GM18870 (cell line): ENCODE data around the gene DMXL2.
"Not testable (repeated sequence)": the region's sequence is repeated elsewhere in the genome, so short reads cannot be mapped to it uniquely, and the experiment has no call there.

Experiments
- ATAC-seq: cut with Tn5 transposase; IDR thresholded peaks from one replicate; pipeline ENCODE4 v1.9.1; 2021; ENCODE audit warnings: moderate library complexity; ENCODE audit not compliant: unreplicated experiment

DMXL2 gene

DNA sequence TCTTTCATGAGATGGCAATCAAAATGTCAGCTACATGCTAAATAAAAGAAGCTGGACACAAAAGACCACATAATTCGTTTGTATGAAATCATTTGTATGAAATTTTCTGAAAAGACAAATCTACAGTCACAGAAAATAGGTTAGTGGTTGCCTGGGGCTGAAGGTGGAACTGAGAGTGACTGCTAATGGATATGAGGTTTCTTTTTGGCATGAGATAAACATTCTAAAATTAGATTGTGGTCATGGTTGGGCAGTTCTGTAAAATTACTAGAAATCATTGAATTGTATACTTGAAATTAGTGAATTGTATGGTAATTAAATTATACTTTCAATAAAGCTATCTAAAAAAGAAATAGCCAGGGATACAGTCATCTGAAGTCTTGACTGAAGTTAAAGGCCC is 2.7 kb upstream of the DMXL2 start:
- peak; percentile 54 for ATAC-seq

DNA sequence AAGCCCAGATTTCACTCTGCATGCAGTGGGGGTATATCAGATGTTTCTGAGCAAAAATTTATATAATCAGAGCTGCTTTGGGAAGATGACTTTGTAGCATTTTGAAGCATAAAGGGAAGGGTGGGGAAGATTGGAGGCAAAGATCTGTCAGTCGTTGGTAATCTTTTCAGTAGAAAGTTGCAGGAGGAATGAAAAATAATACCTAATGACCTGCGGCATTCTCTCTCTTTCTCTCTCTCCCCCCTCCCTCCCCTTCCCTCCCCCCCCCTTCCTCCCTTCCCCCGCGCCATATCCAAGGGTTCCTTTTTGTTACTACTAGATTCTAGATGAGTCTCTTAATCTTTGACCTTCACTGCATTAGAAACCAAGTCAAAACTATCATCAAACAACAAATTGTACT is 1.5 kb upstream of the DMXL2 start:
- no peak for ATAC-seq

DNA sequence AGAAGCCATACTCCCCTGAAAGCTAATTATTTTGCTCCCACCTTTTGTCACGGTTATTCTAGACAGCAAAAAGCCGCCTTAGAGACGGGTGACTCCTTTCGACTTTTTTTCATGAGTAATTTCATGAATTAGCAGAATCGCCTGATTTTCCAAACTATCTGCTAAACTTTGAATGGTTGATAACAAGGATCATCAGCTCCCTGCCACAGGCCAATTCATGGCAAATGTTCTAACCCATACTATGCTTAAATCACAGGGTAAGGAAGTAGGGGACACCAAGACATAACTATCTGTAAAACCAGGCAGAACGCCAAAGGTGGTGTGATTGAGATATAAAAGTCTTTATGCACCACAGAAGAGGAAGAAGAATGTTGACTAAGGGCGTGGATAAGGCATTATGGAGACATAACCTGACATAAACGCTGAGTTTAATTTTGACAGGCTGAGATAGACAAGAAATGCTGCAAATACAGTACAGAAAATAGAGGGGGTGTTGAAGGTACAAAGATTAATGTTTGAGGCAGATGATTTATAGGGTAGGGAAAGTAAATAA is 891 bp upstream of the DMXL2 start:
- ATAC-seq = no peak

DNA sequence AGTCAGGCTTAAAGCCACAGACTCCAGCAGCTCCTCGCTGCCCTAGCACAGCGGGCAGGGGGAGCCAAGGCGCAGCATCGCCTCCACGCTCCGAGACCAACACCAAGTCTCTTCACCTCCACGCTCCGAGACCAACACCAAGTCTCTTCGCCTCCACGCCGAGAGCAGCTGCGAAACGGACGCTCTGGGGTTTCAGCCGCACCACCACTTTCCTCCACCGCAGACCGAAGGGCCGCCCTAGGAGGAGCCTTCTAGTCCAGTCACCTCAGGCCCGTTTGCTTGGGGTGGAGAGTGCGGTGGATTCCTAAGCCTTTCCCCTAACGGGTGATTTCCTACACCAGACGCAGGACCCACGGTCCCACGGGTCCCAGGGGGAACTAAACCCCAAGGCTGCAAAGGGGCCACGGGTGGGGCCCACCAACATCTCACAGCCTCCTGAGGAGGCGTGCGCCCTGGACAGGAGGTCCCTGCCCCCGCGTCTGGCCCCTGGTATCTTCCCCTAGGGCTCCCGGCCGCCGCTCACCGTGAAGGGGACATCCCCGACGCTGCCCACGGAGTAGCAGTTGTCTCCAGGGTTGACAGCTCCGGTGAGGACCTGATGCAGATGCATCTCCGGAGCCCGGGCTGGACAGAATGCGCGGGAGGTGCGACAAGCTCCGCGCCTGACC is 501 bp downstream of the DMXL2 start:
- ATAC-seq = peak; percentile 35

DNA sequence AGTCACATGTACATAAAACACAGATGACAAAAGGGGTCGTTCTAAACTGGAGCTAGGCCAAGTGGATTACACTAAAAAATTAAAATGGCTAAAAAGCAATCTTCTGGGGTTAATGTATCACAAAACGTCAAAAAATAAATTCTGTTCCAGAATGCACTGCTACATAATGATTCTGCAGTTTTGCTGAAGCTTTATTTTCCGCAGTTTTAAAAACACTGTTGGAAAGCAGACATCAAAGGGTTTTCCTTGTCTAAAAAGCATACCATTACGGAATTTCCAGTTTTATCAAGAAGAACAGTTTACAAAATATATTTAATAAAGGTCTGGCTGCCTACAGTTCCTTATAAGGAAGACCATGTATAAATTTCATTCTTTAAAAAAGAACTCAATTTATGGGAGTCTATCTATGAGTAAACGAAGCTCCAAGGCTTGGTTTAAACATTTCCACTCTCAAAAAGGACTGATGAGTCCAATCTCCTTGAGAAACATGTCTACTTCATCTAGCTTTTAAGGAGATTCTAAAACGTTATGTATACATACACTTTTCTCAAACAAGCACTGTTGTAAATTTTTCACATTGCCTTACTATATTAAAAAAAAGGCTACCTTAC is 1.3 kb downstream of the DMXL2 start:
- no peak for ATAC-seq

DNA sequence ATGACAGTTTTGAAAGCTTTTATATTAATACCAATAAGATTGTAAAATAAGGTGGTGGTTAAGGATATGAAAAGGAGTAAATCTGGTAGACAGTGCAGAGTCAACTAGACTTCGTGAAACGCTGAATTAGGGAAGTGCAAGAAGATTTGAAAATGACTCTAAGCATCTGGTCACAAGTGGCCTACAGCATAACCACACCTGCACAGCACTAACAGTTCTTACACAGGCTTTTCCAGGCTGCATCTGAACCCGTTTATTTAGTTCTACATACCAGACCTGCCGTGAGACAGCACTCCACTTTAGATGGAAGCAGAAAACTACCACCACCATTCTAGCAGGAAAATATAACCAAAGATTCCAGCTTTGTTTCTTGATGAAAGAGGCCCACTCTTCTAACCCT is 1.9 kb downstream of the DMXL2 start:
- no peak for ATAC-seq

DNA sequence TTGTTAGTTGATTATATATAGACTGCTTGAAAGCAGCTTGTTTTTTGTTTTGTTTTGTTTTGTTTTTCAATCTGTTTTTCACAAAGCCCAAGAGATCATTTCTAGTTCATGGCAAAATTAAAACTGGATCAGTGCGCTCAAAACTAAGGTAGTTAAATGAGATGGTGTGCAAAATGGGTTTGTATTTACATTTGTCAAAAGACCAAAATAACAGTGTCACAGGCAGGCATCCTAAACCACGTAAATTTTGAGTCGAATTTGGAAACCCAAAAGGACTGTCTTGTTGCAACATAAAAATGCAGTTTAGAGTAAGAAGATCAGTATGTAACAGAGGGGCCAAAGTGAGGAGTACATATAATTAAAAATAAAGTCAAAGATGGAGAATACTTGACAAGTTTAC is 2.4 kb downstream of the DMXL2 start:
- ATAC-seq = no peak

DNA sequence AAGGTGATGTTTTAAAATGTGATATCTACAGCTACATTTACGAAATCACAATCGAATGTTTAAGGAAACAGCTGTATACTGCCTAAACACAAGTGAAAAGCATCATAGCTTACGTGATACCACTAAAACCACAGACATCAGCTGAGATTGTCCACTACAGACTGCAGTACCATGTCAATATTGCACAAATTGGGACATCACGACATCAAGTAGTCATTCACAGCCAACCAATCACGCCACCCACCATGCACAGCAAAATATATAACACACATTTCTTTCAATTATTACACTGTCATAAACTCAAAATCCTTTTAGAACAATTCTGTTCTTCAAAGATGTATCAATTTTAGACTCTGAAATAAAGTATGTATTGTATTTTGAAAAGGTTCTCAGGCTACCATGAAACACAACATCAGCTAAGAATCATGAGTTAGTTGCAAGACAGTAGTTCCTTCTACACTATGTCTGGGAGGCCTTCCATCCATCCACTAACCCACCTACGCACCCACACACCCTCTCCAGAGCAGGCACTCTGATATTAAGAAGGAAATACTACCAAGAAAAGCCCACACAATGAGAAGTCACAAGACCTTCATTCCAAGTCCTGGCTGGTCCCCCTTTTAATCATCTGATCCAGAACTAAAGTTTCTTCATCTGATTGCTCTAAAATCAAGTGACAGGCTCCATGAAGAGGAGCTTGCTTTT is 3.1 kb downstream of the DMXL2 start:
- ATAC-seq = no peak

DNA sequence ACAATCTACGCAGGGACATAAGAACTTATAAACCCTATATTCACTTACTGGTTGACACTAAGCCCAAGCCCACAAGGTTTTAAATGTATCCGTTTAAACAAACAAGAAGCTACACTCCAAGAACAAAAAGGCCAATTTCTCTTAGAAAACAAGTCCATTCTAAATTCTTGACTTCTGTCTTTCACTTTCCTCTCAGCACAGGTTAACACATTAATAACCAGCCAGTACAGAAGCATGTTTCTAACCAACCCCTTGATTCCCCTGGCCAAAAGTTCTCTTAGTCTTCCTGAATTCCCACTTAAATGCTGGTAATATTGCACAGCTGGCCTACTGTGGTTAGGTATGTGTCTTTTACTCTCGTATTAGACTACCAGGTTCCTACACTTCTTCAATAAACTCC is 4.7 kb downstream of the DMXL2 start:
- no peak for ATAC-seq

DNA sequence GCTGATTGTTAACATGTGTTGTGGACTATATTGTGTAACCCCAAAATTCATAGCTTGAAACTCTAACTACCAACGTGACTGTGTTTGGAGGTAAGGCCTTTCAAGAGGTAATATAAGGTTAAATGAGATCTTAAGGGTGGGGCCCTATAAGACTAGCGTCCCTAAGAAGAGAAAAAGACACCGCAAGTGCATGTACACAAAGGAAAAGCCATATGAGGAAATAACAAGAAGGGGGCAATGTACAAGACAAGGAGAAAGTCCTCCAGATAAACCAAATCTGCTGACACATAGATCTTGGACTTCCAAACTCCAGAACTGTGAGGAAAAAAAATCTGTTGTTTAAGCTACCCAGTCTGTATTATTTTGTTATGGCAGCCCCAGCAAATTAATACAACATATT is 8.6 kb downstream of the DMXL2 start:
- ATAC-seq = no peak

DNA sequence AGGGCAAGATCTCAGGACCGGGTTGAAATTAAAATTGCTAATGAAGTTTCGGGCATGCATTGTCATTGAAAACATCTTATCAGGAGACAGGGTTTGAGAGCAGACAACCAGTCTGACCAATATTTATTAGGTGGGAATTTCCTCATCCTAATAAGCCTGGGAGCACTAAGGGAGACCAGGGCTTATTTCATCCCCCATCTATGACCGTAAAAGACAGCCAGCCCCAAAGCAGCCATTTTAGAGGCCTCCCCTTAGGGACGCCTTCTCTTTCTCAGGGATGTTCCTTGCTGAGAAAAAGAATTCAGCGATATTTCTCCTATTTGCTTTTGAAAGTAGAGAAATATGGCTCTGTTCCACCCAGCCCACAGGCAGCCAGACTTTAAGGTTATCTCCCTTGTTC is 9.9 kb downstream of the DMXL2 start:
- ATAC-seq = not testable (repeated sequence)

DNA sequence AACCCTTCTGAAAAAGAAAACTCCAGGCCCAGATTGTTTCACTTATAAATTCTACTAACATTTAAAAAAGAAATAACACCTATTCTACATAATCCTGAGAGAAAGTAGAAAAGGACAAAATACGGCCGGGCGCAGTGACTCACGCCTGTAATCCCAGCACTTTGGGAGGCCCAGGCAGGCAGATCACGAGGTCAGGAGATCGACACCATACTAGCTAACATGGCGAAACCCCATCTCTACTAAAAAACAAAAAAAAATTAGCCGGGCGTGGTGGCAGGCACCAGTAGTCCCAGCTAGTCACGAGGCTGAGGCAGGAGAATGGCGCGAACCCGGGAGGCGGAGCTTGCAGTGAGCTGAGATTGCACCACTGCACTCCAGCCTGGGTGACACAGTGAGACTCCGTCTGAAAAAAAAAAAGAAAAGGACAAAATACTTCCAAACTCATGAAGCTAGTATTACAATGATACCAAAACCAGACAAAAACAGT is 19.1 kb downstream of the DMXL2 start:
- not testable (repeated sequence) for ATAC-seq

DNA sequence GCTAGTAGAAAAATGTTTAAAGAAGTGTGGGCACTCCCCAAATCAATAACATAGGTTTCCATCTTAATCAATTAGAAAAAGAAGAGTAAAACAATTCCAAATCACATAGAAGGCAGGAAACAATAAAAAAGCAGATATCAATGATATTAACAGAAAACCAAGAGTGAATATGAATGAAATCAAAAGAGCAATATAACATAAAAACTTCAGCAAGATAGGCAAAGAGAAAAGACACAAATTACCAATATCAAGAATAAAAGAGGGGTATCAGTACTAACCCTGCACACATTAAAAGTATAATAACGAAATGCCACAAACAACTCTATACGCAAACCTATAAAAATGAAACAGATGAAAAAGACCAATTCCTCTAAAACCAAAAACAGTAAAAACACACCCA is 19.6 kb downstream of the DMXL2 start:
- no peak for ATAC-seq

DNA sequence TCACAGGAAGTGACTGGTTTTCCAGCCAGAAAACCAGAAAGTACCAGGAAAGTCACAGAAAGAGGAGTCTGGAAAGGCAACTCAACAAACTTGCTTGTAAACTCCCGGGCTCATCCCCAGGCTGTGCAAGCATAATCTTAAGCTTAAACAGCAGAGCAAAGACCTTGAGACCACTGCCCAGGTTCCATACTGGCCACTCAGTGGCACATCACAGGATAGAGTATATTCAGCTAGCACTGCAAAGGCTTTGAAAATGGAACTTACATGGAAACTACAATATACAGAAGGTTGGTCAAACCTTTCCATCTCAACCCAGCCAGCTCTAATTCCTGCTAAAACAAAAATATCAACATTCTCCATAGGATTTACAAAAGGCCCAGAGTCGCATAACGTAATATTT is 20.1 kb downstream of the DMXL2 start:
- no peak for ATAC-seq

DNA sequence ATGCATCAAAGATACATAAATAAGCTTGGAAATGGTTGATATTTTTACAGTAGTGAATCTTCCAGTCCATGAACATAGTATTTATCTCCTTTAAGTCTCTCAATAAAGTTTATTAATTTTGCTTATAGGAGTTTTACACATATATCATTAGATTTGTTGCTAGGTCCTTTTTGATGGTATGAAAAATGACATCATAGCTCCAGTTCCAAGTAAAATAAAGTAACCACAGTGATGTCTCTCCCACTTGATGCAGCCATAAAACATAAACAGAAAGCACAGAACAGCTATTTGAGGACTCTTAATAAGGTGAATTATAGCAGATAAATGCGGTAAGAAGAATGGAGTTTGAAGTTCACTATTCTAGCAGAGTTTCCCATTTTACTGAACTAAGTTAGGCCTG is 20.8 kb downstream of the DMXL2 start:
- no peak for ATAC-seq

DNA sequence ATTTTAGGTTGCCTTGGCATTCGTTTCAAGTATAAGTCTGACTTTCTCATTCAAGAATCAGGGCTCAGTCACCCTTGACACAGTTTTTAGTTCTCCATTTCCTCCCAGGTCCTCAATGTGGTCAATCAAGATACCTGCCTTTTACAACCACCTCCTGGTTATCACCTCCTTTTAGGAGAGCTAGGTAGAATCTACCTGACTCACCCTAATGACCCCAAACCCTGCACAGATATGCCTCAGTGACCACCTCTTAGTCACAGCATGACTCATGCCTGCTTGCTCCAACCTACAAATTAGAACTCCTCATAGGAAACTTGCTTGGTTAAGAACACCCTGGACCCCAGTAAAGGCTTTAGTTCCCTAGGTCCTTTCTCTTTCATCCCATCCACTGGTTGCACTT is 22.5 kb downstream of the DMXL2 start:
- ATAC-seq = peak; percentile 55

DNA sequence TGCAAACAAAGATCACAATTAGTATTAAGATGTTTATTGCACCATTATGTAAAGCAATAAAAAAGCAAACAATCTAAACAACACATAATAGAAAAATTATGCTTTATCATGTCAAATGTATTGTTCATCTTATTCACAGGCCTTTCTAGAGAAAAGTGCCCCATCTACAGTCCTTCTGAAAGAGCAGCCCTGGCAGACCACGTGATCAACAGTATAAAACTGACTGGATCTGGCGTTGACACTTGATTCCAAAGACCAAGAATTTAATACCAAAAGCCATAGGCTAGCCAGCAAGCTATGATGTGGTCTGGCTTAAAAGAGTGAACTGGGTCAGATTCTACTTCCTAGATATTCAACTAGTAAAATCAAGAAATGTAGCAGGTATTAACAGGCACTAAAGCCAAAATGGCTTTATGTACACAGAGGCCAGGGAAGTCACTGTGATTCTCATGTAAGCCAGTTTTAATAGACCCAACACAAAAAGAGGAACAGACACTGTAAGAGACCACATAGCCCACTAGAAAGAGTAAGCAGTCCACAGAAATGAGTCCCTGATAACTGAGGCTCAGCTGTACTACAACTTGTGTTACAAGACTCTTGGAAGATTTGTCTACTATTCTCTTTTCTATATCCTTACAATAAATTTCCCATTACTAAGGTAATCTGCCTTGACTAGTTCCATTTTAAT is 32.5 kb downstream of the DMXL2 start:
- no peak for ATAC-seq

DNA sequence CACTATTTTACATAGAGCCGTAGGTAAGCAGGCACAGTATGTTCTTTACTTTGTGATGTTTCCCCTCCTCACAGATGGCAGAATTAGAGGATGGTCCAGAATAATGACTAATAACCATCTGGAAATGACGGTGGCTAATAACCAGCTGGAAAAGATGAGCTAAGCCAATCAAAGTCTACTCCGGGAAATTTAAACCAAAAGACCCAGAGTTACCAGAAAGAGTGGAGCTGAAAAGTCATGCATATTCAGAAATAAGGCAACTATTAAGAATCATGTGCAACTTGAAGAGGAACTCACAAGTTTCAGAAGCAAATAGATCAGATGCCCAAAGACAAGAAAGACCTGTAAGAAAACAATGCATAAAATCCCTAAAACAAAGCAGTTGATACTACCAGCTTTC is 33.6 kb downstream of the DMXL2 start:
- ATAC-seq = no peak

DNA sequence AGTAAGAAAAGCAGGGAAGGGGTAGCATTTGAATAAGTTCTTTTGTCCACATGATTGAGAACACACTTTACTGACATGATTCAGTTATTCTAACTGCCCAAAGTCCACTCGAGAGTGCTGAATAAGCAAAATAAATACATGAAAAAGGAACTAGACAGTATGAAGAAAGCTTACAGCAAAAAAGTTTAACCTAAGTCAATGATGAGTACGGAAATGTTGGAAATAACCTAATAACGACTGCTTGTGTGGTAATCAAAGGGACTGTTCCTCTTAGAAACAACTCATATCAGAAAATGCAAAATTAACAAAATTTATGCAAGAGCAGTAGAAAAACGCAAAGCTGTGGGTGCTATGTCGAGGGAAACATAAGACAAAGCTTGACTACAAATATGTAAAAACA is 36.6 kb downstream of the DMXL2 start:
- ATAC-seq = no peak

DNA sequence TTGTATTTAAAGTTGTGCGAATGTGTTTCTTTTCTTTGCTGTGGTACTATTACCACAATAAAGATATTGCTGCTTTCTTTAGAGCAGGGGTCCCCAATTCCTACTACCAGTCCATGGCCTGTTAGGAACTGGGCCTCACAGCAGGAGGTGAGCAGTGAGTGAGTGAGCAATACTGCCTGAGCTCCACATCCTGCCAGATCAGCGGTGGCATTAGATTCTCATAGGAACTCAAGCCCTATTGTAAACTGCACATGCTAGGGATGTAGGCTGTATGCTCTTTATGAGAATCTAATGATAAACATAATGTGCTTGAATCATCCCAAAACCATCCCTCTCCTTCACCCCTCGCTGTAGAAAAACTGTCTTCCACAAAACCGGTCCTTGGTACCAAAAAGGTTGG is 41.6 kb downstream of the DMXL2 start:
- ATAC-seq = no peak

DNA sequence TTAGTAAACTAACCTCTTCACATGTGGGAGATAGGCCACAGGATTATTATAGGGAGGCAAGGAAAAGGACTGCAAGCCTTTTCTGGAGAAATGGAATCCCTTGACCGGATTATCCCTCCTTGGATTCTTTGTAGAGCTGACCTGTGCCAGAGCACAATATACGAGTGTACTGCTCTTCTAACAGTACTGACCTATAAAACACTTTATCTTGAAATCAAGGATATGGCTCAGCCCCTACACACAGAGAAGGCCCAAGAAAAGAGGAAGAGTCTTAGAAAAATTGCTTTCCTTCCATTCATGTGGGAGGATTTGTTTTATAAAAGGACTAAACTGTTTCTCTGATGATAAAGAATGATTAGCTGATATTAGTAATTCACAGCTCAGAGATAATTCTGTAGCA is 42.2 kb downstream of the DMXL2 start:
- no peak for ATAC-seq
